HuH-7 (cell line): ENCODE results near the gene KRT34.
"Not testable (repeated sequence)": the region's sequence is repeated elsewhere in the genome, so short reads cannot be mapped to it uniquely, and the experiment has no call there.

Experiments used
- DNase-seq: peaks from one replicate; pipeline ENCODE4 v3.0.0; 2011; ENCODE audit warnings: low spot score

The KRT34 gene

GRCh38 chr17:41404024-41404671 lies 22.0 kb upstream of the KRT34 start:
- no peak for DNase-seq

- DNase-seq, result no peak
Measured at GRCh38 chr17:41403404-41404023, 21.4 kb upstream of the KRT34 start.

DNA sequence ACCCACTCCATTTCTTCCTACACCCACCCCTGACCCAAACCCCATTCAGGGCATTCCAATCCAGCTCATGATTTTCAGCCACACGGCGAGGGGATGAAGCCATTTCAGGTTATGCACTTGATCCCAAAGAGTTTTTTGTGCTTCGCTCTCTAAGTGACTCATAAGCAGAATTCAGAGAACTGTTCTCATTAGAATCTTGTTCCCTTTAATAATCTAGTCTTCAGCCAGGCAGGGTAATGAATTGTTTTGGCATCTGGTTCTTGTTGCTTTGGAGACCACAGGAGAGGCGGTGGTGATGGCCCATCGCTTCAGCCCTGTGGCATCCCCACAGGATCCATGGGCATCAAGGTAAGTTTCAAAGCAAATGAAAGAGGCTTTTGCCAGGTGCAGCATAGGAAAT lies 20.1 kb upstream of the KRT34 start:
- DNase-seq, result no peak

DNA sequence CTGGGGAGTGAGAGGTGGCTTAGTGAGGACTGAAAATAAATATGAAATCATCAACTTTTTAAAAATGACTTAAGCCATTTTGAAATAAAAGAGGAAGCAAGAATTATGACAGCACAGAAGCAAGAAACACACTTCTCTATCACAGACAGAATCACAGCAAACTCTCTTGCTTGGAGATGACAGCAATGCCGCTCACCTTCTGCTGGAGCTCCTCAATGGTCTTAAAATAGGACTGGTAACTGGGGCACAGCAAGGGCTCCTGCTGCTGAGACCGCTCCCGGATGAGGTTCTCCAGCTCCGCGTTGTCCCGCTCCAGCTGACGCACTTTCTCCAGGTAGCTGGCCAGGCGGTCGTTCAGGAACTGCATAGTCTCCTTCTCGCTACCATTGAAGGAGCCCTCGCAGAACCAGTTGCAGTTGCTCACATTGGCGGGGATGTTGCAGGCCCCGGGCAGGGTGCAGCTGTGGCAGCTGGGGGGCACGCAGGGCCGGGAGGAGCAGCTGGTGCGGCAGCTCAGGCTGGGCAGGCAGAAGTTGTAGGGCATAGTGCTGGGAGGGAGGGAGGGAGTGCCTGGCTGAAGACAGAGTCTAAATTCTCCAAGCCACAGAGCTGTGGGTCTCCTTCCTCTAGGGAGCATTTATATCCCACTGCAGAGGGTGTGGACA lies 15.0 kb upstream of the KRT34 start, which contains the start of gene KRT31:
TSS of gene KRT31 (minus strand) at position 613 of the 665 bp plus-strand sequence. CDS start at position 544, 69 bp downstream.
- no peak for DNase-seq

- DNase-seq, result no peak
Measured at GRCh38 chr17:41396340-41396739, 14.2 kb upstream of the KRT34 start.

GRCh38 chr17:41395611-41396010 lies 13.5 kb upstream of the KRT34 start:
- no peak for DNase-seq

GRCh38 chr17:41395044-41395443 lies 12.9 kb upstream of the KRT34 start:
- DNase-seq, result not testable (repeated sequence)

DNA sequence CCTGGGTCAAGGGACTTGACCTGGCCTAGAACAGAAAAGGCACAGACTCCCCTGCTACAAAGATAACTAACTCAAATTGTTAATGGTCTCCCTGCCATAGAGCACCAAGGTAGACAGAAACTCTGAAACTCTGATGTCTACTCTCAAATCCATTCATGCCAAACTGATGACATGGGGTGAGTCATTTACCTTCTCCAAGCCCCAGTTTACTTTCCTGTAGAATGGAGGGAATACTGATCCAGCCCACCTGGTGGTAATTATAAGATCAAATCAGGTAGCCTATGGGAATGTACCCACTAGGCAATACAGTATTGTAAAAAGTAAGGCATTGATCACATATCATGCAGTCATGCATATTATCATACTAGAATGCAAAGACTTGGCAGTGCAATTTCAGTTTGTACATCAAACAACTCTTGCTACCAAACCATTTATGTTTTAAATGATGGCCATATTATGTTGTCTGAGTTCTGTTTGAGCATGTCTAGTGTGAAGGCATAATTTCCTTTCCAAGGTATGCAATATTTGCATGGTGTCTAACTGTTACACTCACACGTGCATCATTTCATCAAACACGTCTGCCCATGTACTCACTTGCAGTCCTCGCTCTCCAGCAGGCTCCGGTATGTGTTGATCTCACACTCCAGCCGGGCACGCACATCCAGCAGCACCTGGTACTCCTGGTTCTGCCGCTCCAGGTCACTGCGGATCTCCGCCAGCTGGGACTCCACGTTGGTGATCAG lies 12.3 kb upstream of the KRT34 start:
- DNase-seq, result no peak

GRCh38 chr17:41393826-41394225 lies 11.7 kb upstream of the KRT34 start:
- DNase-seq, result no peak

- no peak for DNase-seq
Measured at GRCh38 chr17:41393294-41393693, 11.2 kb upstream of the KRT34 start.

DNA sequence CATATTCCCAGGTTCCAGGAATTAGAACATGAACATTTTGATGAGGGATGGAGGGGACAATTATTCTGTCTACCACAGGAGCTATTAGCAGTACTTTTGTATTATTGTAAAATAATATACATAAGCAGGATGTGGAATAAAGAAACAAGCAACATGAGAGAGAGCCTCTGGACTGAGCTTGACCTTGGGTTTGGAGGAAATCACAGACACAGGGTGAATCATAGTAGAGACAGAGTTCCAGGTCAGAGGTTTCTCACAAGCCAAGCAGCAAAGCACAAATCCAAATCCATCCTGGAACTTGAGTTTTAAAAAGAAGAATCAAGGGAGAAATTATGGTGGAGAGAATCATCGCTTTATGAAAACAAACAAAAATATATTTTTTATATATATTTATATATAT lies 10.2 kb upstream of the KRT34 start:
- no peak for DNase-seq

DNA sequence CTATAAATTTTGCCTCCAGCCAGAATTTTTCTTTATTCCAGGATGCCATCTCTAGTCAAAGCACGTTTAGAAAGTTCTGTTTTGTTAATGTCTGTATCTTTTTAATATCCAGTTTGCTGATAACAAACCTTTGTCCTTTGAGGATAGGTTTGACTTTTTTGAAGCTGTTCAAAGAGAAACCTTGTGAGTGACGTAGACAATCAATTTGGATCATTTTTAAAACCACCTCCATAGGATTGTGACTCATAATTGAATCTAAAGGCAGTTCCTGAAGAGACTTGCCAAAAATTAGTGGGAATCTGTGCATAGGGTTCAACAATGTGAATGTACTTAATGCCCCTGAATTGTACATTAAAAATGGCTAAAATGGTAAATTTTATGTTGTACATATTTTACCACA lies 9.4 kb upstream of the KRT34 start:
- no peak for DNase-seq

GRCh38 chr17:41390411-41390938 lies 8.4 kb upstream of the KRT34 start:
- DNase-seq, result no peak

DNA sequence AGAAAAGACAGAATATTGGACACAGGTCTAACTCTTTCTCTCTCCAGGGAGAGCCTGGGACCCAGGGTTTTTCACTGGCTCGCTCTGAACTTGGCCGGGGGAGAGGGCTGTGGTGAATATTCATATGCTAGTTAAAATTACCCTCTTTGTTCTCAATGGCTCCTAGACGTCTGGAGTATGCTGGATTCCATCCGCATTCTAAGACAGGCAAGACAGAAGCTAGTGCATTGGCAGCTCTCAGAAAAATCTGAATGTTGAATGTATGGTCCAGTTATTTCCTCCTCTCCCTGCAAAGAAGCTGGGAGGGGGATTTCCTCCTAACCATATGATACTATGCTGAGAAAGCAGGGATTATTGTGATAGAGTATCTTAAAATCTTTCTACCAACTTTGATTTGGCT lies 5.6 kb upstream of the KRT34 start:
- DNase-seq, result no peak

DNA sequence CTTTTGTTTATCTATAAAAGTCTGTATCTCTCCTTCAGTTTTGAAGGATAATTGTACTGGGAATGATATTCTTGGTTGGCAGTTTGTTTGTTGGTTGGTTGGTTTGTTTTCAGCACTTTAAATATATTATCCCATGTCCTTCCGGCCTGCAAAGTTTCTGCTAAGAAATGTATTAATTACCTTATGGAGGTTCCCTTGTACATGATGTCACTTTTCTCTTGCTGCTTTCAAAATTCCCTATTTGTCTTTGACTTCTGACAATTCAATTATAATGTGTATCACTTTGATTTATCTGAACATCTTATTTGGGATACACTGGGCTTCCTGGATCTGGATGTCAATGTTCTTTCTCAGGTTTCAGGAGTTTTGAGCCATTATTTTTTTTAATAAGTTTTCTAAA lies 4.1 kb upstream of the KRT34 start:
- no peak for DNase-seq

DNA sequence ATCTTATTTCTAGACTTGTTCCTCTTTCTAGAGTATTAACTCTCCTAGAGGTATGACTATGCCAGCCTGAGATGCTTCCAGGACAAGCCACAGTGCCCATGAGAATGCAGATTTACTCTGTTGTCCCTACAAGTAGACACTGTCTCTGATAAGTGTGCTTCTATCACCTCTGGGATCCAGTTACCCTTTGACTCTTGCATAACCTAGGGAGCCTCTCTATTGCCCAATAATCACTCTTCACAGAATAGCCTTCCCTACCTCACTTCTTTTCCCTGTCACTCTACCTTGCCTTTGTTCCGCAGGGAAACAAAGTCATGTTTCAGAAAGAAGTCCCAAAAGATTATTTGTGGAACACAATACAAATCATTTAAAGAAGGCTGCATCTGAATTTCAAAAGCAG lies 1.6 kb upstream of the KRT34 start:
- DNase-seq, result peak; percentile 40

DNA sequence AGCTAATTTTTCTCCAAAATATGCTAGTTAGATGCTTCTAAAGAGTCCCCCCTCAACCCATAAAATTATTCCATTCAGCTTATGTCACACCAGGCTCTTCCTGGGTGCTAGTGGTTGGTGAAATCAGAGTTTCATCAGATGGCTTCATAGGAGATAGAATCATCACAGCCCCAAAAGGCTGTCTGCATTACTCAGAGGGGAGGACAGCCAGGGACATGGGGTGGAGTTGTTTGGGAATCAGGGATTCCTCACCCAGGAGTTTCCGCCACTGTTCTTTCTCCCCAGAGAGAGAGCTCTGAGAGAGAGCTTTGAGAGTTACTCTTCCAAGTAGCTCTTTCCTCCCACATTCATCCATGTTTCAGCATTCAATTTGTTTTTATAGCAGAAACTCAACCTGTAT lies 288 bp upstream of the KRT34 start:
- no peak for DNase-seq

DNA sequence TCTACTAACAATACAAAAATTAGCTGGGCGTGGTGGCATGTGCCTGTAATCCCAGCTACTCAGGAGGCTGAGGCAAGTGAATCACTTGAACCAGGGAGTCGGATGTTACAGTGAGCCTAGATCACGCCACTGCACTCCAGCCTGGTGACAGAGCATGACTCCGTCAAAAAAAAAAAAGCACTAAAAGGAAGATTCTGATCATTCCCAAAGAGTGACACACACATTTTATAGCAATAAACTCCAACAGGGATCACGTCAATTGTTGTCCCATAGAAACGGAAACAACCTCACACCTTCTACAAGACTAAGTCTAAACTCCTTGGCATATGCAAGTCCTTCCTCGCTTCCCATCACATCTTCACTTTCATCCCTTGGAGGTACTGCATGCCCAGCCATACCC lies 2.0 kb downstream of the KRT34 start:
- not testable (repeated sequence) for DNase-seq

GRCh38 chr17:41377546-41377945 lies 4.6 kb downstream of the KRT34 start:
- DNase-seq, result no peak

DNA sequence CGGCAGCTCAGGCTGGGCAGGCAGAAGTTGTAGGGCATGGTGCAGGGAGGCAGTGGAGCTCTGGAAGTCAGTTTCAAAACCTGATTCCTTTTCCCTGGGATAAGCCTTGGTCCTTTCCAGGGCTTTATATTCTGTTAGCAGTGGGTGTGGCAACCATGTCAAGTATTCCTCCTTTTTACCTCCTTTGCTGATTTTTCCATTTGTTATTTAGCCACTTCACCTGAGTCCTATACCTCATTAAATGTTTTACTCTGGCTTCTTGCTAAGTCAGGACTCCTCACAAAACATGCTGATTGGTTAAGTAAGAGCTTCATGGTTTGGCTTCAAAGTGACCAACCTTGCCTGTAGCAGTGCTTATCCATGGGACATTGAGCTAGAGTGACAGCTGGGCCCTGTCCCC lies 12.4 kb downstream of the KRT34 start, which contains the start of gene KRT33B:
TSS of gene KRT33B (minus strand) at position 101 of the 400 bp plus-strand sequence. CDS start at position 38, 63 bp downstream.
- DNase-seq, result no peak

DNA sequence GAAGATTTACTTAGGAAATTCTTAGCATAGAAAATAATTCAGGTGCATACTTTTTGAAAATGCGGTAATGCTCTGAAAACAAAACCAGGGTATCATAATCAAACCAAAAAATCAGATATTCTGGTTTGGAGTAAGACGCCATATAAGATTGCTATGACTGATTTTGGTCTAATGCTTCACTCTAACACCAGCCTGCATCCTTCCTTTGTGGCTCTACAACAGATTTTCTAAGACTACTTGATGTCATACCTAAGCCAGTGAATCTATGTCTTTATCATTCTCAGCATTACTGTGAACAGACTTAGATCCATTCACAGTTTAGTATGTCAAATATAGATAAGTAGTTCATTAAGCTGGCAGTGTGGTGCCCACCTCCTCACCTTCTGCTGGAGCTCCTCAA lies 13.1 kb downstream of the KRT34 start:
- no peak for DNase-seq

- no peak for DNase-seq
Measured at GRCh38 chr17:41367426-41368075, 14.6 kb downstream of the KRT34 start.
